HFFc6 (cell line): Measurements from ENCODE around the gene PRUNE2. TPM values are rescaled to one million over a fixed set of nuclear protein-coding genes. Genes with fewer than 3 reads are reported as not detected.

ENCODE experiments used
- DNase-seq: peaks from one replicate; pipeline ENCODE4 v3.0.0-alpha.2; 2018
- H3K27ac Mint-ChIP-seq: 2 replicates; pipeline ENCODE4 v1.8.0; 2020; ENCODE audit warnings: mild to moderate bottlenecking, mixed read lengths
- H3K27me3 Mint-ChIP-seq: 2 replicates; pipeline ENCODE4 v1.8.0; 2021; ENCODE audit warnings: mild to moderate bottlenecking, moderate library complexity, mixed read lengths; ENCODE audit not compliant: insufficient read depth
- H3K36me3 Mint-ChIP-seq: 2 replicates; pipeline ENCODE4 v1.8.0; 2021; ENCODE audit warnings: low read depth, mixed read lengths
- H3K4me1 Mint-ChIP-seq: 2 replicates; pipeline ENCODE4 v1.8.0; 2020; ENCODE audit warnings: low read depth, mixed read lengths
- H3K4me3 Mint-ChIP-seq: 2 replicates; pipeline ENCODE4 v1.8.0; 2020; ENCODE audit warnings: mild to moderate bottlenecking, moderate library complexity, mixed read lengths
- H3K9me3 Mint-ChIP-seq: 2 replicates; pipeline ENCODE4 v1.8.0; 2020; ENCODE audit warnings: mild to moderate bottlenecking, mixed read lengths
- CTCF ChIP-seq: fragments of 200-600 bp; sonication (generic); IDR thresholded peaks from 2 replicates; pipeline ENCODE4 v1.5.0; 2021; ENCODE audit warnings: antibody characterized with exemption, mild to moderate bottlenecking
- total RNA-seq, 6 experiments: library from RNA; stranded (reverse); fragmentation: NEBNext Ultra II Directional; extraction: Animal tissue kit (Norgen Biotek cat#: 25700); gene quantifications; 2 replicates in 1 of 6; 3 replicates in 5 of 6; pipeline ENCODE4 v1.2.3, GENCODE V29; 2021

PRUNE2 gene
- total RNA-seq, 6 experiments from 2014 or later = 0.02 to 0.29 (median 0.16) TPM; not detected in 2

- TF ChIP-seq CTCF = no peak
- Mint-ChIP-seq H3K27ac (no peak overlapping the region), H3K27me3 (peaks cover 43% of the 10 kb centered on the region)
Measured at GRCh38 chr9:76697554-76697953, 208.4 kb downstream of the PRUNE2 start.

GRCh38 chr9:76697081-76697480, 208.8 kb downstream of the PRUNE2 start:
- Mint-ChIP-seq H3K4me1 (peaks cover 13% of the 10 kb centered on the region), H3K9me3 (no peaks in the 10 kb centered on the region), H3K27me3 (peaks cover 47% of the 10 kb centered on the region), H3K27ac (no peak overlapping the region), H3K36me3 (no peaks in the 10 kb centered on the region), H3K4me3 (no peak overlapping the region)
- no peak for TF ChIP-seq CTCF
- DNase-seq = no peak

More at GRCh38 chr9:76697554-76697953, 208.4 kb downstream of the PRUNE2 start:
- Mint-ChIP-seq H3K36me3 (no peaks in the 10 kb centered on the region), H3K4me3 (no peak overlapping the region), H3K4me1 (peaks cover 10% of the 10 kb centered on the region), H3K9me3 (no peaks in the 10 kb centered on the region)
- DNase-seq = no peak

GRCh38 chr9:76693912-76694311, 212.0 kb downstream of the PRUNE2 start:
- no peak overlapping the region for H3K4me3 Mint-ChIP-seq
- no peak for DNase-seq
- peaks cover 42% of the 10 kb centered on the region for H3K27me3 Mint-ChIP-seq
- H3K9me3 Mint-ChIP-seq = no peaks in the 10 kb centered on the region
- no peak for TF ChIP-seq CTCF
- H3K4me1 Mint-ChIP-seq = peaks cover 10% of the 10 kb centered on the region
- no peaks in the 10 kb centered on the region for H3K36me3 Mint-ChIP-seq
- H3K27ac Mint-ChIP-seq = no peak overlapping the region

- DNase-seq = no peak
- Mint-ChIP-seq H3K36me3 (no peaks in the 10 kb centered on the region), H3K27me3 (peaks cover 35% of the 10 kb centered on the region), H3K4me3 (no peak overlapping the region), H3K27ac (no peak overlapping the region), H3K4me1 (peaks cover 23% of the 10 kb centered on the region), H3K9me3 (no peaks in the 10 kb centered on the region)
- no peak for TF ChIP-seq CTCF
Measured at GRCh38 chr9:76692458-76693129, 213.3 kb downstream of the PRUNE2 start.

GRCh38 chr9:76691517-76692313, 214.2 kb downstream of the PRUNE2 start:
- Mint-ChIP-seq H3K27me3 (peaks cover 28% of the 10 kb centered on the region), H3K9me3 (no peaks in the 10 kb centered on the region), H3K4me1 (peaks cover 31% of the 10 kb centered on the region), H3K4me3 (peak overlapping the region; percentile 57), H3K27ac (no peak overlapping the region), H3K36me3 (no peaks in the 10 kb centered on the region)
- no peak for DNase-seq
- no peak for TF ChIP-seq CTCF
